ENCODE data around the gene ANKS1B.

Gene ANKS1B

GRCh38 chr12:98922871-98923270 is 1061.9 kb downstream of the ANKS1B start:
- no peak for DNase-seq (ENCODE audit: low read depth)
- TF ChIP-seq CTCF (conservative IDR thresholded peaks at IDR 0.05; ENCODE audit: control insufficient read depth, insufficient read depth, low read depth, low read length), result no peak
- H3K4me3 ChIP-seq (ENCODE audit: control insufficient read depth, low read depth, low read length), result no peak overlapping the region

- DNase-seq (ENCODE audit: low read depth), result no peak
- no peak overlapping the region for H3K4me3 ChIP-seq (ENCODE audit: control insufficient read depth, low read depth, low read length)
- no peak for TF ChIP-seq CTCF (conservative IDR thresholded peaks at IDR 0.05; ENCODE audit: control insufficient read depth, insufficient read depth, low read depth, low read length)
Measured at GRCh38 chr12:98918176-98918863, 1066.4 kb downstream of the ANKS1B start.

GRCh38 chr12:98916106-98916505 is 1068.6 kb downstream of the ANKS1B start:
- TF ChIP-seq CTCF (conservative IDR thresholded peaks at IDR 0.05; ENCODE audit: control insufficient read depth, insufficient read depth, low read depth, low read length), result no peak
- no peak overlapping the region for H3K4me3 ChIP-seq (ENCODE audit: control insufficient read depth, low read depth, low read length)
- DNase-seq (ENCODE audit: low read depth), result peak; percentile 50

GRCh38 chr12:98912401-98912974 is 1072.2 kb downstream of the ANKS1B start:
- DNase-seq (ENCODE audit: low read depth), result no peak
- H3K4me3 ChIP-seq (ENCODE audit: control insufficient read depth, low read depth, low read length), result no peak overlapping the region
- TF ChIP-seq CTCF (conservative IDR thresholded peaks at IDR 0.05; ENCODE audit: control insufficient read depth, insufficient read depth, low read depth, low read length), result no peak

GRCh38 chr12:98911396-98911795 is 1073.3 kb downstream of the ANKS1B start:
- DNase-seq (ENCODE audit: low read depth), result no peak
- no peak overlapping the region for H3K4me3 ChIP-seq (ENCODE audit: control insufficient read depth, low read depth, low read length)
- TF ChIP-seq CTCF (conservative IDR thresholded peaks at IDR 0.05; ENCODE audit: control insufficient read depth, insufficient read depth, low read depth, low read length), result no peak

- DNase-seq (ENCODE audit: low read depth), result no peak
- no peak for TF ChIP-seq CTCF (conservative IDR thresholded peaks at IDR 0.05; ENCODE audit: control insufficient read depth, insufficient read depth, low read depth, low read length)
- H3K4me3 ChIP-seq (ENCODE audit: control insufficient read depth, low read depth, low read length), result no peak overlapping the region
Measured at GRCh38 chr12:98909746-98910145, 1075.0 kb downstream of the ANKS1B start.

Data from fibroblast of mammary gland (primary cell).